Ovary (tissue), 9 donors: ENCODE data around the gene IL9. TPM values are rescaled to one million over a fixed set of nuclear protein-coding genes. Genes with fewer than 3 reads are reported as not detected.

Experiments
- DNase-seq, 5 donors: peaks; one replicate each; pipeline ENCODE4 v3.0.0-alpha.2; 2019 to 2020
- H3K27ac ChIP-seq, 2 donors: fragments of 200-600 bp; one replicate each; pipeline versions ENCODE4 v1.5.1 to v1.8.0; 2019 to 2022
- H3K27me3 ChIP-seq: fragments of 200-600 bp; one replicate; pipeline ENCODE4 v1.8.0; 2022
- H3K36me3 ChIP-seq: fragments of 200-600 bp; sonication (generic); one replicate; pipeline ENCODE4 v1.5.1; 2019
- H3K4me1 ChIP-seq: one replicate; pipeline ENCODE4 v1.8.1; 2013; ENCODE audit warnings: mild to moderate bottlenecking, moderate library complexity; ENCODE audit not compliant: insufficient read depth
- H3K4me3 ChIP-seq: fragments of 200-600 bp; sonication (generic); one replicate; pipeline ENCODE4 v1.5.1; 2017
- H3K9me3 ChIP-seq, 2 donors: fragments of 200-600 bp in 1 of 2; sonication (generic) in 1 of 2; one replicate each; pipeline versions ENCODE4 v1.5.1 to v1.8.1; 2013 to 2019; ENCODE audit warnings: mild to moderate bottlenecking in 1 of 2, moderate library complexity in 1 of 2
- CTCF ChIP-seq, 3 donors: fragments of 450-650 bp in 2 of 3; fragments of 200-600 bp in 1 of 3; IDR thresholded peaks; one replicate each; pipeline versions ENCODE4 v1.5.1 to v1.8.0; 2016 to 2022; ENCODE audit warnings: antibody characterized with exemption in 3 of 3, mild to moderate bottlenecking in 1 of 3
- EP300 ChIP-seq: sonication (generic); formaldehyde crosslinking; IDR thresholded peaks from one replicate; pipeline ENCODE4 v1.6.1; 2017; ENCODE audit warnings: antibody characterized with exemption
- POLR2A ChIP-seq: fragments of 450-650 bp; IDR thresholded peaks from one replicate; pipeline ENCODE4 v1.6.1; 2017; ENCODE audit warnings: antibody characterized with exemption, mild to moderate bottlenecking, moderate library complexity
- WGBS, 3 donors: extraction: QIAGEN DNeasy Blood & Tissue Kit in 1 of 3; methylation state at CpG; one replicate each; pipeline versions ENCODE4 v1.1.5 to v1.1.7; 2013 to 2017; 5-methylcytosine and 5-hydroxymethylcytosine counted together
- intact Hi-C, 4 donors: fragments of 100-400 bp; cut with DNase I; formaldehyde crosslinking; loops; one replicate each; pipeline versions ENCODE4 v1.11.0 to v1.15.1; 2022 to 2023
- polyA plus RNA-seq, 2 donors: library from polyadenylated mRNA; stranded (reverse); fragments of 200-250 nt in 1 of 2; fragments of 350-450 nt in 1 of 2; fragmentation: Illumina TruSeq in 1 of 2; extraction: RNeasy Lipid Tissue Mini Kit (QIAGEN cat#74804) in 1 of 2; gene quantifications; one replicate each; pipeline ENCODE4 v1.2.3, GENCODE V29; 2013 to 2014
- total RNA-seq, 7 donors: library from RNA; depleted of rRNA in 2 of 7; stranded (reverse); fragments of >200 nt in 2 of 7; fragmentation: NEBNext Ultra II Directional in 3 of 7; extraction: Animal tissue kit (Norgen Biotek cat#: 25700) in 3 of 7; gene quantifications; one replicate each; pipeline versions ENCODE4 v1.1.0 to v1.2.4, GENCODE V29; 2016 to 2023
- donor health status: DM: no; HTN: no; CAD: no; lungs with moderate emphysema.
- donor health status: DM: no; HTN: no; CAD: no.
- donor health status: Bipolar disorder and iron deficiency.
- donor health status: DM: yes; HTN: yes; CAD: no.
- donor health status: DM: no; HTN: no; CAD: no.
- donor health status: DM: yes; HTN: yes; CAD: no.

The IL9 gene
- total and polyA plus RNA-seq, 9 donors: not detected

GRCh38 chr5:135857630-135858311 lies 37.9 kb downstream of the IL9 start:
- 60 to 86% (median 70%) methylated on average over 2 of the region's 2 CpGs for WGBS, 3 donors
- Histone ChIP-seq H3K27me3 (no peaks in the 10 kb centered on the region), H3K4me3 (no peak overlapping the region), H3K36me3 (no peaks in the 10 kb centered on the region), H3K27ac (no peak overlapping the region), H3K9me3 (no peaks in the 10 kb centered on the region), H3K4me1 (no peaks in the 10 kb centered on the region)
- no peak for DNase-seq
- TF ChIP-seq CTCF (IDR thresholded peaks at IDR 0.05) (no peak), EP300 (no peak), POLR2A (no peak)
- intact Hi-C loops: no loop called here

GRCh38 chr5:135851915-135852845 lies 43.5 kb downstream of the IL9 start:
- TF ChIP-seq EP300: no peak
- TF ChIP-seq CTCF (IDR thresholded peaks at IDR 0.05): no peak
- no peak for TF ChIP-seq POLR2A
- Histone ChIP-seq H3K4me1 (no peaks in the 10 kb centered on the region), H3K9me3 (no peaks in the 10 kb centered on the region), H3K27ac (no peak overlapping the region), H3K27me3 (no peaks in the 10 kb centered on the region), H3K4me3 (no peak overlapping the region), H3K36me3 (no peaks in the 10 kb centered on the region)
- 86 to 91% (median 87%) methylated on average over 33 to 34 of the region's 34 CpGs for WGBS, 3 donors
- no peak for DNase-seq
- intact Hi-C loops: no loop called here

GRCh38 chr5:135851186-135851914 lies 44.3 kb downstream of the IL9 start:
- Histone ChIP-seq H3K9me3 (no peaks in the 10 kb centered on the region), H3K27ac (no peak overlapping the region), H3K4me1 (no peaks in the 10 kb centered on the region), H3K27me3 (no peaks in the 10 kb centered on the region), H3K4me3 (no peak overlapping the region), H3K36me3 (no peaks in the 10 kb centered on the region)
- no peak for TF ChIP-seq POLR2A
- TF ChIP-seq CTCF (IDR thresholded peaks at IDR 0.05): no peak
- TF ChIP-seq EP300: no peak
- intact Hi-C loops: no loop called here
- DNase-seq: no peak
- 79 to 83% (median 80%) methylated on average over 24 of the region's 24 CpGs for WGBS, 3 donors

- TF ChIP-seq POLR2A: no peak
- no peak for TF ChIP-seq EP300
- TF ChIP-seq CTCF (IDR thresholded peaks at IDR 0.05): no peak
- no peaks in the 10 kb centered on the region for H3K4me1 ChIP-seq
- 87 to 88% (median 88%) methylated on average over 6 of the region's 6 CpGs for WGBS, 3 donors
- no peaks in the 10 kb centered on the region for H3K27me3 ChIP-seq
- no peak for DNase-seq
- intact Hi-C loops: no loop called here
- no peak overlapping the region for H3K4me3 ChIP-seq
- no peak overlapping the region for H3K27ac ChIP-seq
- no peaks in the 10 kb centered on the region for H3K9me3 ChIP-seq
- no peaks in the 10 kb centered on the region for H3K36me3 ChIP-seq
These were observed 45.0 kb downstream of the IL9 start for GRCh38 chr5:135850671-135851070.
